Measurements from ENCODE around the gene PNMA8B. TPM values are rescaled to one million over a fixed set of nuclear protein-coding genes. Genes with fewer than 3 reads are reported as not detected.

Gene PNMA8B
- total RNA-seq, 1 experiment from 2014 or later: 1.5 TPM

DNA sequence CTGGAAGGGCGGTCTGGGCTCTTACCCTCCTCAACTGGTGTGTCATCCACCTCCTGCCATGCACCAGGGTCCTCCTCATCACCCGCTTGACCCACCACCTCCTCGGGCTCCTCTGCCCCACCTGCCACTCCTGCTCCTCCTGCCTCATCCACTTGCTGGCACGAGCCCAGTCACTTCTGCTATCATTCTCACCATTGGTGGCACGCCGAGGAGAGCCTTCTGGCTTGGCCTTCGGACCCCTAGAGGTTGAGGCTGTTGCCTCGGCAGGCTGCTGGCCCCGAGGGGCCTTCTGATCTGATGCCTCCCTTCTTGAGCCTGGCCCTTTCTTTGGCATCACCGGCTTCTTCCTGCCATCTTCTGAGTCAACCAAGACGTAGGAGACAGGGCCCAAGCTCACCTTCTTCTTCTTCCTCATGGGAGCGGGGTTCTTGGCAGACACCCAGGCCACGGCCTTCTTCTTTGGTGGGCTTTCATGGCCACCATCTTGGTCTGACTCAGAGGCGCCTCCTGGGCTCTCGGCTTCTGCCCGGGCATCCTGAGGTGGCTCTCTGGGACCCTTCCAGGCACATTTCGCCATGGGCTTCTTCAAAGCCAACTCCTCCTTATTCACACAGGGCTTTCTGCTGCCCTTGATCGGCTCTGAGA is 26.0 kb downstream of the PNMA8B start:
- H4K91ac ChIP-seq (ENCODE audit: insufficient read length, low read depth, low read length): no peak overlapping the region
- TF ChIP-seq, protein P1, sequence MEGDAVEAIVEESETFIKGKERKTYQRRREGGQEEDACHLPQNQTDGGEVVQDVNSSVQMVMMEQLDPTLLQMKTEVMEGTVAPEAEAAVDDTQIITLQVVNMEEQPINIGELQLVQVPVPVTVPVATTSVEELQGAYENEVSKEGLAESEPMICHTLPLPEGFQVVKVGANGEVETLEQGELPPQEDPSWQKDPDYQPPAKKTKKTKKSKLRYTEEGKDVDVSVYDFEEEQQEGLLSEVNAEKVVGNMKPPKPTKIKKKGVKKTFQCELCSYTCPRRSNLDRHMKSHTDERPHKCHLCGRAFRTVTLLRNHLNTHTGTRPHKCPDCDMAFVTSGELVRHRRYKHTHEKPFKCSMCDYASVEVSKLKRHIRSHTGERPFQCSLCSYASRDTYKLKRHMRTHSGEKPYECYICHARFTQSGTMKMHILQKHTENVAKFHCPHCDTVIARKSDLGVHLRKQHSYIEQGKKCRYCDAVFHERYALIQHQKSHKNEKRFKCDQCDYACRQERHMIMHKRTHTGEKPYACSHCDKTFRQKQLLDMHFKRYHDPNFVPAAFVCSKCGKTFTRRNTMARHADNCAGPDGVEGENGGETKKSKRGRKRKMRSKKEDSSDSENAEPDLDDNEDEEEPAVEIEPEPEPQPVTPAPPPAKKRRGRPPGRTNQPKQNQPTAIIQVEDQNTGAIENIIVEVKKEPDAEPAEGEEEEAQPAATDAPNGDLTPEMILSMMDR (conservative IDR thresholded peaks at IDR 0.05): no peak
- no peak overlapping the region for H3K27ac Mint-ChIP-seq
- no peaks in the 10 kb centered on the region for H4K20me1 ChIP-seq (ENCODE audit: control insufficient read depth, insufficient read depth, insufficient read length)
- no peaks in the 10 kb centered on the region for H3K27me3 ChIP-seq (ENCODE audit: insufficient read depth, low read length)
- H3K9ac ChIP-seq (ENCODE audit: extremely low read depth, insufficient read length, low read length): no peak overlapping the region
- H3K18ac ChIP-seq (ENCODE audit: insufficient read length, low read depth, low read length): no peak overlapping the region
- H3K23me2 ChIP-seq (ENCODE audit: insufficient read length, low read depth, low read length, poor library complexity, severe bottlenecking): peaks cover 6% of the 10 kb centered on the region
- H3K23ac ChIP-seq (ENCODE audit: insufficient read length, low read depth, low read length): no peak overlapping the region
- no peak overlapping the region for H2AK5ac ChIP-seq (ENCODE audit: insufficient read length, low read length)
- H2BK20ac ChIP-seq (ENCODE audit: low read depth, low read length, poor library complexity, severe bottlenecking): no peak overlapping the region
- H3K27me3 Mint-ChIP-seq (ENCODE audit: low read depth): peaks cover 11% of the 10 kb centered on the region
- no peak overlapping the region for H3T11ph ChIP-seq (ENCODE audit: low read length)
- peak overlapping the region in 1 of 2 experiments; percentile 39; a peak in 1 of 5 replicates for H3K4me3 Mint-ChIP-seq
- no peak overlapping the region for H4K5ac ChIP-seq (ENCODE audit: insufficient read length, low read depth, low read length)
- H3K36me3 Mint-ChIP-seq (ENCODE audit: insufficient read depth in 1 of 3, low read depth in 3 of 3): peaks cover 26 to 49% (median 45%) of the 10 kb centered on the region in 3 experiments
- no CpG with 5 or more reads among the region's 18 CpGs for WGBS (ENCODE audit: extremely low coverage, insufficient read length, low lambda C conversion rate)
- no peak overlapping the region for H2BK5ac ChIP-seq (ENCODE audit: insufficient read length, low read length)
- H4K8ac ChIP-seq (replicated peaks; ENCODE audit: insufficient read length, low read depth, low read length): no peak overlapping the region
- no peak overlapping the region for H3K4ac ChIP-seq (ENCODE audit: low read depth, low read length)
- H3K4me1 ChIP-seq (ENCODE audit: insufficient read depth, low read length): no peaks in the 10 kb centered on the region
- no peak overlapping the region for H2AFZ ChIP-seq (ENCODE audit: low read length)
- H2BK12ac ChIP-seq (ENCODE audit: insufficient read length, low read depth, low read length): no peak overlapping the region
- no peak overlapping the region for H3K4me2 ChIP-seq (ENCODE audit: insufficient read depth, insufficient read length, low read length)
- peaks cover 5% of the 10 kb centered on the region for H3K79me1 ChIP-seq (ENCODE audit: insufficient read depth, low read depth, low read length, poor library complexity, severe bottlenecking)
- peaks cover 3 to 14% of the 10 kb centered on the region in 2 experiments; a peak in 3 of 4 replicates for H3K4me1 Mint-ChIP-seq
- no peak overlapping the region for H2BK120ac ChIP-seq (ENCODE audit: low read depth, low read length, poor library complexity, severe bottlenecking)
- H3K9me3 Mint-ChIP-seq: no peaks in the 10 kb centered on the region
- H3K14ac ChIP-seq (ENCODE audit: insufficient read depth, low read length): no peak overlapping the region
- H3K9me3 ChIP-seq (ENCODE audit: control insufficient read depth, low read depth, low read length): no peaks in the 10 kb centered on the region
- H2BK15ac ChIP-seq (ENCODE audit: low read depth, low read length): no peak overlapping the region
- no peak for DNase-seq
- H3K79me2 ChIP-seq (ENCODE audit: insufficient read depth, low read length): no peaks in the 10 kb centered on the region
- H3K56ac ChIP-seq (ENCODE audit: insufficient read length, low read depth, low read length): no peak overlapping the region
- H3K27ac ChIP-seq (ENCODE audit: insufficient read length, low read depth, low read length): no peak overlapping the region
